ENCODE measurements around the gene ACCSL.

The ACCSL gene

DNA sequence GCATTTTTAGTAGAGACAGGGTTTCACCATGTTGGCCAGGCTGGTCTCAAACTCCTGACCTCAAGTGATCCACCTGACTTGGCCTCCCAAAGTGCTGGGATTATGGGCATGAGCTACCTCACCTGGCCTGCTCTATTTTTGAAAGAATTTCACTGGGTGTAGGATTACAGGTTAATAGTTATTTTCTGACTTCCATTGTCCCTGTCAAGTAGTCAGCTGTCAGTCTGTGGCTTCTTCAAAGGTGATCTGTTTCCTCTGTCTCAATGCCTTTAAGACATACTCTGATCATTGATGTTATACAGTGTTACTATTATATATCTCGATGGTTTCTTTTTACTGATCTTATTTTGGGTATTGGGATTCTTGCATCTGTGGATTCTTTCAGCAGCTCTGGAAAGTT lies 37.5 kb downstream of the ACCSL start:
- TF ChIP-seq SIN3A (IDR thresholded peaks at IDR 0.05; ENCODE audit: borderline replicate concordance, insufficient read depth, low read length) = no peak
- TF ChIP-seq, protein P1, sequence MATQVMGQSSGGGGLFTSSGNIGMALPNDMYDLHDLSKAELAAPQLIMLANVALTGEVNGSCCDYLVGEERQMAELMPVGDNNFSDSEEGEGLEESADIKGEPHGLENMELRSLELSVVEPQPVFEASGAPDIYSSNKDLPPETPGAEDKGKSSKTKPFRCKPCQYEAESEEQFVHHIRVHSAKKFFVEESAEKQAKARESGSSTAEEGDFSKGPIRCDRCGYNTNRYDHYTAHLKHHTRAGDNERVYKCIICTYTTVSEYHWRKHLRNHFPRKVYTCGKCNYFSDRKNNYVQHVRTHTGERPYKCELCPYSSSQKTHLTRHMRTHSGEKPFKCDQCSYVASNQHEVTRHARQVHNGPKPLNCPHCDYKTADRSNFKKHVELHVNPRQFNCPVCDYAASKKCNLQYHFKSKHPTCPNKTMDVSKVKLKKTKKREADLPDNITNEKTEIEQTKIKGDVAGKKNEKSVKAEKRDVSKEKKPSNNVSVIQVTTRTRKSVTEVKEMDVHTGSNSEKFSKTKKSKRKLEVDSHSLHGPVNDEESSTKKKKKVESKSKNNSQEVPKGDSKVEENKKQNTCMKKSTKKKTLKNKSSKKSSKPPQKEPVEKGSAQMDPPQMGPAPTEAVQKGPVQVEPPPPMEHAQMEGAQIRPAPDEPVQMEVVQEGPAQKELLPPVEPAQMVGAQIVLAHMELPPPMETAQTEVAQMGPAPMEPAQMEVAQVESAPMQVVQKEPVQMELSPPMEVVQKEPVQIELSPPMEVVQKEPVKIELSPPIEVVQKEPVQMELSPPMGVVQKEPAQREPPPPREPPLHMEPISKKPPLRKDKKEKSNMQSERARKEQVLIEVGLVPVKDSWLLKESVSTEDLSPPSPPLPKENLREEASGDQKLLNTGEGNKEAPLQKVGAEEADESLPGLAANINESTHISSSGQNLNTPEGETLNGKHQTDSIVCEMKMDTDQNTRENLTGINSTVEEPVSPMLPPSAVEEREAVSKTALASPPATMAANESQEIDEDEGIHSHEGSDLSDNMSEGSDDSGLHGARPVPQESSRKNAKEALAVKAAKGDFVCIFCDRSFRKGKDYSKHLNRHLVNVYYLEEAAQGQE (IDR thresholded peaks at IDR 0.05; ENCODE audit: insufficient read depth in 1 of 2, low read depth in 2 of 2, low read length in 2 of 2) = no peak
- no peak for TF ChIP-seq FOXP2 (optimal IDR thresholded peaks at IDR 0.05; ENCODE audit: borderline replicate concordance, extremely low read depth, extremely low read length, insufficient read depth)
- TF ChIP-seq POLR2AphosphoS5 (IDR thresholded peaks at IDR 0.05; ENCODE audit: low read depth, low read length) = no peak
- no peak for TF ChIP-seq TAF1 (IDR thresholded peaks at IDR 0.05; ENCODE audit: borderline replicate concordance, insufficient read depth, low read length)

DNA sequence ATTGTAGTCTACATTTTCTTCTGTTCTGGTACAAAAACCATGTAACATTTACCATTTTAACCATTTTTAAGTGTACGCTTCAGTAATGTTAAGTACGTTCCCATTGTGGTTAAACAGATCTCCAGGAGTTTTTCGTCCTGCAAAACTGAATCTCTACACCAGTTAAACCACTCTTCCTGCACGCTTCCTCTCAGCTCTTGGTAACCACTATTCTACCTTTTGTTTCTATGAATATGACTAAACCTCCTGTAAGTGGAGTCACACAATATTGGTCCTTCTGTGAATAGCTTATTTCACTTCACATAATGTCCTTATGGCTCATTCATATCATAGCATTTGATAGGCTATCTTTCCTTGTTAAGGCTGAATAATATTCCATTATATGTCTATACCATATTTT lies 40.6 kb downstream of the ACCSL start:
- TF ChIP-seq SIN3A (IDR thresholded peaks at IDR 0.05; ENCODE audit: borderline replicate concordance, insufficient read depth, low read length) (no peak), TAF1 (IDR thresholded peaks at IDR 0.05; ENCODE audit: borderline replicate concordance, insufficient read depth, low read length) (no peak), FOXP2 (optimal IDR thresholded peaks at IDR 0.05; ENCODE audit: borderline replicate concordance, extremely low read depth, extremely low read length, insufficient read depth) (no peak), POLR2AphosphoS5 (IDR thresholded peaks at IDR 0.05; ENCODE audit: low read depth, low read length) (no peak)
- TF ChIP-seq, protein P1 (IDR thresholded peaks at IDR 0.05; ENCODE audit: insufficient read depth in 1 of 2, low read depth in 2 of 2, low read length in 2 of 2) = no peak

DNA sequence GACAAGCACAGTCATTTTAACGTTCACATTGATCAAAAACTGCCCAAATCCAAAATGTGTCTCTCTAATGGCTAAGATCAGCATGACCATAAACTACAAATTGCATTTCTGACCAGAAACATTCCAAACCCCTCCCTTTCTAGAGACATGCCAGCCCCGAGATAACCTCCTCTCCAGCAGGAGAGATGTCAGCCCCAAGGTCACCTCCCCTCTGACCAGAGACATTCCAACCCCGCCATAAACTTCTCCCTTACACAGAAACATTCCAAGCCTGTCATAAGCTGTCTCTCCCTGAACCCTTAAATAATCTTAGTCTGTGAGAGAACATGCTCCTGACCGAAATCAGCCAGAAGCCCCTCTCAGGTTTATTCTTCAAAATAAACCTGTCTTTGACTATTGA lies 41.1 kb downstream of the ACCSL start:
- TF ChIP-seq POLR2AphosphoS5 (IDR thresholded peaks at IDR 0.05; ENCODE audit: low read depth, low read length) (no peak), TAF1 (IDR thresholded peaks at IDR 0.05; ENCODE audit: borderline replicate concordance, insufficient read depth, low read length) (no peak), SIN3A (IDR thresholded peaks at IDR 0.05; ENCODE audit: borderline replicate concordance, insufficient read depth, low read length) (no peak), FOXP2 (optimal IDR thresholded peaks at IDR 0.05; ENCODE audit: borderline replicate concordance, extremely low read depth, extremely low read length, insufficient read depth) (no peak)
- TF ChIP-seq, protein P1 (IDR thresholded peaks at IDR 0.05; ENCODE audit: insufficient read depth in 1 of 2, low read depth in 2 of 2, low read length in 2 of 2) = no peak

DNA sequence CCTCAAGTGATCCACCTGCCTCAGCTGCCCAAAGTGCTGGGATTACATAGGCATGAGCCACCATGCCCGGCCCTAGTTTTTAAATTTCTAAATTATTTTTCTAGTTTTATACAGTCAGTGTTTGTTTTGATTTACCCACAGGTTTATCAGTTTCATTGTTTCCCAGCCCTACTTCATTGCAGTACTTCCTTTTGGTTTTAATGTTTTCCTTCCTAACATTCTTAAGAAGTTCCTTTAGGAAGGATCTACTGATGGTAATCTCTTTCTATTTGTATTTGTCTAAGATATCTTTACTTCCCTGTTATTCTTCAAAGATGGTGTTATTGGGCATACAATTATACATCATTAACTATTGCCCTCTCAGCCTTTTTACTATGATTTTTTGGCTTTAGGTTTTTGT lies 42.8 kb downstream of the ACCSL start:
- no peak for TF ChIP-seq POLR2AphosphoS5 (IDR thresholded peaks at IDR 0.05; ENCODE audit: low read depth, low read length)
- no peak for TF ChIP-seq SIN3A (IDR thresholded peaks at IDR 0.05; ENCODE audit: borderline replicate concordance, insufficient read depth, low read length)
- TF ChIP-seq, protein P1 (IDR thresholded peaks at IDR 0.05; ENCODE audit: insufficient read depth in 1 of 2, low read depth in 2 of 2, low read length in 2 of 2) = no peak
- TF ChIP-seq FOXP2 (optimal IDR thresholded peaks at IDR 0.05; ENCODE audit: borderline replicate concordance, extremely low read depth, extremely low read length, insufficient read depth) = no peak
- no peak for TF ChIP-seq TAF1 (IDR thresholded peaks at IDR 0.05; ENCODE audit: borderline replicate concordance, insufficient read depth, low read length)

All from PFSK-1 (cell line).